CD4-positive, alpha-beta T cell treated with Interleukin-1 beta for 1 hour (primary cell): ENCODE data around the gene STAB1.
A peak's percentile ranks its signal among the peaks of the same experiment; 100 is the strongest.
"Not testable (repeated sequence)": the region's sequence is repeated elsewhere in the genome, so short reads cannot be mapped to it uniquely, and the experiment has no call there.

Source experiments
- DNase-seq, 2 donors: peaks; one replicate each; pipeline ENCODE4 v3.0.0-alpha.2; 2020 to 2022

Gene STAB1

DNA sequence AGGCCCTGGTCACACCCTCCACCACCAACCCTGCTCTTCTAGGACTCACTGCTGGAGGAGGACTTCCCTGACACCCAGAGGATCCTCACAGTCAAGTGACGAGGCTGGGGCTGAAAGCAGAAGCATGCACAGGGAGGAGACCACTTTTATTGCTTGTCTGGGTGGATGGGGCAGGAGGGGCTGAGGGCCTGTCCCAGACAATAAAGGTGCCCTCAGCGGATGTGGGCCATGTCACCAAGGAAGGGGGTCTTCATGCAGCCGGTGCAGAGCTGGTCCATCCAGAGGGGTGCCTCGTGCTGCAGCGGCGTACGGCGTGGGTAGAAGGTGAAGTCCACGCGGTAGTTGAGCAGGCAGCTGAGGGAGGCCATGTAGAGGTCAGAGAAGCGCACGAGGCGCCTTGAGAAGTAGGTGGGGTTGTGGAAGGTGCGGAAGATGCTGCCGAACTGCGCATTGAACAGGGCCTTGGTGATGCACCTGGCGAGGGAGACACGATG lies 29.2 kb downstream of the STAB1 start:
- DNase-seq = no peak

DNA sequence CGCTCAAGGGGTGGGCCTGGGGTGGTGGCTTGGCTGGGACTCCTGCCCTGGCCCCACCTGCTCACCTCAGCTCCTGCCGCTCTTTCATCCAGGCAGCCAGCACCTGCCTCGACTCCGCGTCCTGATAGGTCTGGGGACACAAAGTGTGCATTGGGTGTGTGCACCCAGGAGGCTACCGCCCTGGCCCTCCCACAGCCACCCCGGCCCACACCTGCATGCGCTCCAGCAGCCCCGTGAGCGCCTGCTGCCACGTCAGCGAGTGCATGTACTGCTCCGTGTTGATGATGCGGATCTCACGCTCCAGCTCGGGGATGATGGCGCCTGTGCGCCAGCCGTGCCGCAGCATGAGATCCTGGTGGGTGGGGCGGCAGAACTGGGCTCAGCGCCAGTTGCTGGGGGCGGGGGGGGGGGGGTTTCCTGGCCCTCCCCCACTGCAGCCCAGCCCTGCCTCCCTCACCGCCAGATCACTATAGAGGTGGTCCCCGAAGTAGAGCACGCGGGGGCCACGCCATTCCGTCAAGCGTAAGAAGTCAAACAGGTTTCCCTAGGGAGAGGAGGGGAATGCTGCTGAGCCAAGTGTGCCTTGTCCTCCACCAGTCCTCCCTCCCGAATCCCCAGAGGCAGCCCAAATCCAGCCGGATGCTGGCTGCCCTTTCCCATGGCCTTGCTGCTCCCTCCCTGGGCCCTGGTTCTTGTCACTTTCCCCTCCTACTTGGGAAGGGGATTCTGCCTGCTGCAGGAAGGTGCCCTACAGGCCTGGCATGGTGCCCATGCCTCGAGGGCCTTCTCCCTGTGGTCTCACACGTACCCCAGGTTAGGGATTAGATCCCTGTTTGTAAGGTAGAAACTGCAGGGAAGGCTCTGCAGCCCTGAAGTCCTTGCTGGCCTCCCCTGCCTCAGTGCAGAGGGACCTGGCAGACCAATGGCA lies 29.9 kb downstream of the STAB1 start:
- DNase-seq = no peak

DNA sequence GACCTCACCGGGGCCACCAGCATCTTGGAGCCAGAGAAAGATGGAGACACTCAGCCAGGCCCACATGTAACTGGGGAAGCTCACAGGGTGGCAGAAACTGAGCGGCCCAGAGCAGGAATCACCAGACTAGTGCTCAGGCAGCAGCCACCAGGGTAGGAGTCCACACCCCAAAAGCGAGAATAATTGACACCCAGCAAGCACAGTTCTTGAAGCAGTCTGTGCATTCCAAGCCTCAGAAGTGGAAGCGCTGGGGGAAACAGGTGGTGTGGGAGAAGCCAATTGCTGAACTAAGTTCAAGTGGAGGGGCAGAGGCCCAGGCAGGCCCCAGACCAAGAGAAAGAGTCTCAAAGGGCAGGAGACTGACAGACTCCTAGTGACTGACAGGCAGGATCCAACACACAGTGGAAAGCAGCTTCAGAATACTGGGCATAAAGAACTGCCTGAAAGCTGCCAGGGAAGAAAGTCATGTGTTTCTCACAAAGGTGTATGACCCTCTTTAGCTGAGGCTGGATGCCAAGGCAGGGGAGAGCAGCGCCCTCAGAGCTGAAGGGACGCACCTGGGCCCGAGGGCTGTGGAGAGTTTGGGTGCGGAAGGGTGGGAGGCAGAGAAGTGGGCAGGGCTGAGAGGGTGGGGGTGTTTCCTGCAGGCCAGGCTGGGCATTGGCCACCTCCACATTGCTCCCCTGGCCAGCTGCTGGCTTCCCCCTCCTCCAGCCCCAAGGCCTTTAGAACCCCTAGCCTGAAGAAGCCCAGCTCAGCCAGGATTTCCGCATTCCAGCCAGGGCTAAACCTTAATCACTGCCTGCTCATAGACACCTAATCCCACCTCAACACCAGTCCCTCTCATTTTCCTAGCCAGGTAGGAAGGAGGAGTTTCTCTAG lies 30.8 kb downstream of the STAB1 start:
- DNase-seq = no peak

DNA sequence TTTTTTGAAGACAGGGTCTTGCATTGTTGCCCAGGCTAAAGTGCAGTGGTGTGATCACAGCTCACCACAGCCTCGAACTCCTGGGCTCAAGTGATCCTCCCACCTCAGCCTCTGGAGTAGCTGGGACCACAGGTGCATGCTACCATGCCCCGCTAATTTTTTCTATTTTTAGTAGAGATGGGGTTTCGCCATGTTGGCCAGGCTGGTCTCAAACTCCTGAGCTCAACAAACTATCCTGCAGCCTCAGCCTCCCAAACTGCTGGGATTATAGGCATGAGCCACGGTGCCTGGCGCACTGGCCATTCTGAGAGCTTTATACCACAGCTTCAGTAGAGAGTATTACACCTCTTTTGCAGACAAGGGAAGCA lies 31.5 kb downstream of the STAB1 start:
- DNase-seq = not testable (repeated sequence)

DNA sequence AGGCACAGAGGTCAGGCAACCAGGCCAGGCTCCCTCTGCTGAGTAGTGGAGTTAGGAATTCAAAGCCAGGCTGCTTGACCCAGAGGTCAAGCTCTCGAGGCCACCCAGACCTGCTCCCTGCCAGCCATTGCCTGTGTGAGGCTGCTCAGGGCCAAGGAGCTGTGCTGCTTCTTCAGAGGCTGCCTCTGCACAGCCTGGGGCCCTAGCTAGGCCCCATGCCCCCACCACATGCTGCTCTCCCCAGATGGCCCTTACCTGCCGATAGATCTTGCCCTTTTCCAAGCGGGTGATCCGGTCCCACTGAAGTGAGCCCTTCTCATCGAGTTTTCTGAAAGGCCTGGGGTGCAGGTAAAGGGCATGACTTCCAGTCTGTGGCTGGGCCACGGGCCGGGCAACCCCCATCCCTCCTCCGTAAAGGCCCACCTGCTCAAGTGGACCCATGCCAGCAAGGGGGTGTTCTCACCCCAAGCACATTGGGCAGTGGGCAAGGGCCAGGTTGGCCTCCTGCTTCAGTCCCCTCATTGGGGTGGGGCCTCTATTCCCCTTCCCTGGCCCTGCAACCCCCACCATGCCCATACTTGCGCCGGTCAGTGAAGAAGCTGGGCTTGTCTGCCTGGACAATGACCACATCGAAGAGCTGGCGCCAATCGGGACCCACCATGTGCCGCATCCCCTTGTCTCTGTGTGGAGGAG lies 32.0 kb downstream of the STAB1 start:
- DNase-seq = no peak

DNA sequence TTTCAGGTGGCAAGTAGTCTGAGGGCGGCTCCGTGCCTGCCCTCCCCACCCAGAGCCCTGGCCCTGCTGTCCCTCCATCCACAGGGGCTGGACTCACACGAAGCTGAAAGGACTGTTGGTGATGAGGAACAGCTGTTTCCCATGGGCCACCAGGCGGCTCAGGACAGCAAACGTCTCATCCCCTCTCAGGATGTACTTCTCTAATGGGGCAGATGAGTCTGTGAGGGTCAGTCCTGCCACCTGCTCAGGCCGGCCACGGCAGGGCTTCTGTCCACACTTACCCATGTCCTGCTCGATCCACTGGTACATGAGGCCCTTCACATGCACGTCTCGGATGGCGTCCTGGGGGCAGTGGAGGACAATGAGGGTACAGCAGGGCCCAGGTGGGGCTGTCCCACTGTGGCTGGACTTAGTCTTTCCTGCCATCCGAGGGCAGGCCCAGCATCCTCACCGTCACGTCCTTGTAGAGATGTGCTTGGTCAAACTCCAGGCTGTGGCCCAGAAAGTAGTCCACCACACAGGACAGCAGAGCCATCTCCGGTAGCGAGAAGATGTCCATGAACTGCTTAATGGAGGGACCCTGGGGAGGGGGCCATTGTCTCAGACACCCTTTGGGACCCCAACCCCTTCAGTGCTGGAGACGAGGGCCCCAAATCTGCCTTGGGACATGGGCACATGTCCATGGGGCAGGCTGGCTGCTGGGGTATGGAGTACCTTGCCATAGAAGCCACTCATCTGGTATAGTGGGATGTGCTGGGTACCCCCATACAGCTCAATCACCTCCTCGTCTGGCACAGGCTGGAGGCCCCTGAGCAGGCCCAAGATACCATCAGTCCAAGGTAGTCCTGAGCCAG lies 32.8 kb downstream of the STAB1 start:
- DNase-seq = no peak

DNA sequence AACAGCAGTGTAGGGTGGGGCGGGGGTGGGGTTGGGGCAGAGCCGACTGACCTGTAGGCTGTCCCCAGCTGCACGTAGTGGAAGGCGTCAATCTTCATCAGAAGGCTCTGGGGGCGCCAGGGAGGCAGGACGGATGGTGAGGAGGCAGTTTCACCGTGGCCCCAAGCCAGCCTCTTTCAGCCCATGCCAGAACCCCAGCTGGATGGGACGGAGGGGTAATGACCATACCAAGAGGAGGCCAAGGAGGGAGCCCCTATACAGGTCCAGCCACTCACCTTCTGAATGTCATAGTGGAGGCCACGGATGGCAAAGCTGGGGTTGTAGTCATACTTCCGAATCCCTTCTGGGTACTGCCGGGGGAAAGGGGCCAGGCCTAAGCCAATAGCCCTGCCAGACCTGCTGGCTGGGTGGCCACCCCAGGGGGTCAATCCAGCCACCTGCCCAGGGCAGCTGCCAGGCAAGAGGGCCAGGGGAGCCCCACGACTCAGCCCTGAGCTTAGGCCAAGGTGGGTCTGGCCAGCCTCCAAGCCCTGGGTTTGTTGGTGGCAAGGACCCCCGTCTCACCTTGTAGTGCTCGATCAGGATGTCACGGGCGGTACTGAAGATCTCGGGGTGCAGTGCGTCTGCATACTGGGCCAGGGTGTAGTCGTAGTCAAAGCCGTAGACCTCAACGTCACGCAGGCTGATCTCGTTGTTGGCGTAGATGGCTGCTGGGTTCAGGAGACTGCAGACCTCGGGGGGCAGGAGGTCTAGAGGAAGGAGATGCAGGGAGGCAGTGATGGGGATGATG lies 33.6 kb downstream of the STAB1 start:
- no peak for DNase-seq

DNA sequence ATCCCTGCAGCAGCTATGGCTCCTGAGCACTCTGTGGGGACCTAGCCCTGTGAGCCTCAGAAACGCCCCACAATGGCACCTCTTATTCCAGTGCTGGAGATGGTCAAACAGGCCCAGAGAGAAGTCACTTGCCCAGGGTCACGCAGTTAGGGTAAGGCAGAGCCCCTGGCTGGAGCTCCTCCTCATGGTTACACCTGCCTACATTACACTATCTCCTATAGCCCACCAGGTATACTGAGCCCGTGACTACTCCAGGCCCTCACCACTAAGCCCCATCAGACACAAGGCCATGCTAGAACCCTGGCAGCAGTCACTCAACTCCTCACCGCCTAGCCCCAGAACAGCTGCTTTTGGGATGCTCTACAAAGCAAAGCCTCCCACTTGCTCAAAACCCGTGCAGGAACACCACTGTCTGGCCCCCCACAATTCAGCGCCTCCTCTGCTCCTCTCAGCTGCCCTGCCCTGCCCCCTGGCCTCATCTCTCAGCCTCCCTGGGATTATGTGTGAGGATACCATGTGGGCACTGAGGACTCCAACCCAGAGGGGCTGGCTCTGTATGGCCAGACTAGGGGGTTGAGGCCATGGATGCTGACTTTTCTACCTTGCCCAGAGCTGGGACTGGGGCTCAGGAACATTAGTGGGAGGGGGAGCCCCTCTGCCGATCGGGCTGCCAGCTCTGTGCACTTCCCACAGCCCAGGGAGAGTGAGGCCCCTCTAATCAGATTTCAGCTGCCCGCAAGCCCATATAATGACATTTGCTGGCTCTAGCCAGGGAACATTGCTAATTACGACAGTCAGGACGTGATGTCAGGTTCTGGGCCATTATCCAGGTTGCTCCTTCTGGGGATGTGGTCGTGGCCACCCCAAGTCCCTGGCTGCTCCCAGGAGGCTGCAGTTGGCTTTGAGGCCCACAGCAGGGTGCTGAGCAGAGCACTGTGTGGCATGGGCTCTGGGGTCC lies 34.5 kb downstream of the STAB1 start:
- no peak for DNase-seq

DNA sequence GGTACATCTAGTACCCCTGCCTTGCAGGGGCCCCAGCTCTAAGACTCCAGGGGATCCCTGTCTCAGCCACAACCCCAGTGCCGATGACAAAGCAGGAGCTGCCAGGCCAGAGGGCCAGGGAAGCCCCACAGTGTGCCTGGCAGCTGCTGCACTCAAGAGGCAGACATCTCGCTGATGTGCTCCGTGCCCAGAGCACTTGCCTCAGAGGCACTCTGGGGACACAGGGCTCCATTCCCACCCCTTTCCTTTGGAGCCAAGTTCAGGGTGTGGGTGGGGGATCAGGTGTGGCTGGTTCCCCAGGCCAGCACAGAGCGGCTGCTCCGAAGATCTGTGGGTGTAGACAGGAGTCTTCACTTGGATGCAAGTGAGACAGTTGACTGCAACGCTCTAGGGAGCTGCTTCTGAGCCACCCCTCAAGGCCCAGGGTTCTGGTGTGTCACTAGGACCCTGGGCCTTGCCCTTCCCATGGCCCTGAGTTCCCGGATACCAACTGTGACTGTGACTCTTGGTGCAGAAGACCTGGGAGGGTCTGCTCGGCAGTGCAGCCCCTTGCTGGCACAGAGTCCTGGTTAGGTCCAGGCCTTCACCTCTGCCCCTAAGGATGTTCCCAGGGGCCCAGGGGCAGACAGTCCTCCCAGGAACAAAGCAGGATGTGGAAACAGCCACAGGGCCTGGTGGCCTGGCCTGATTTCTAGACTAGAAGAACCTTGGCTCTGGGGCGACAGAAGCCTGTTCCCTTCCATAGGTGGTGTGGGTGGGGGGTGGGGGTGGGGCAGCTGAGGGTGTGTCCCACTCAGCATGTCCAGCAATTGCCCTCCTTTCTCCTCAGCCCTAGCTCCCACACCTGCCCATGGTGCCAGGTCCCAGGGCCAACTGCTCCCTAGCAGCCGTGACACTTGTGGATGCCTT lies 36.0 kb downstream of the STAB1 start:
- no peak for DNase-seq

DNA sequence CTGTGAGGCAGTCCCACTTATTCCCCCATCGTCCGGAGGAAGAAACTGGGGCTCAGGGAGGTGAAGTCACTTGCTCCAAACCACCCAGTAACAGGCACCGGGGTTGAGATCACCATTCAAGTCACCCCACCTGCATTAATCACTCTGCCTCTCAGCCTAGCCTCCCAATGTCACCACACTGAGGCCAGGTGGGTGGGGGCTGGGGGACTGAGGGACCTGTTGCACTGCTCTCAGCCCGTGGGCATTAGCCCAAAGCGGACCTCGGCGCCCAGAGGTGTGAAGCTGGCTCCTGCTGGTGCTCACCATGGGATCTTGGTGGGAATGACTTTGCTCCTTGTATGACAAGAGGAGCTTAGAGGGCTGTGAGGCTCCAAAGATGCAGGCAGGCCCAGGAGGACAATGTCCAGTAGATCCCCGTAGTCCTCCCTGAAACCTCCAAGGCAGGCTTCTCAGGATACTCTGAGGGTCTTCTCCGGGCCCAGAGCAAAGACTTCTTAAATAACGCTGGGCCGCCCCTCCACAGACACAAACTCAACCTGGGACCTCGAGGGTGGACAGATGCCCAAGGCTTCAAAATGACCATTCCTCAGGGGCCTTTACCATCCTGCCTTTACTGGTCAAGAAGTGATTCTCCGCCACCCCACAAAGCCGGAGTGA lies 36.9 kb downstream of the STAB1 start:
- no peak for DNase-seq

DNA sequence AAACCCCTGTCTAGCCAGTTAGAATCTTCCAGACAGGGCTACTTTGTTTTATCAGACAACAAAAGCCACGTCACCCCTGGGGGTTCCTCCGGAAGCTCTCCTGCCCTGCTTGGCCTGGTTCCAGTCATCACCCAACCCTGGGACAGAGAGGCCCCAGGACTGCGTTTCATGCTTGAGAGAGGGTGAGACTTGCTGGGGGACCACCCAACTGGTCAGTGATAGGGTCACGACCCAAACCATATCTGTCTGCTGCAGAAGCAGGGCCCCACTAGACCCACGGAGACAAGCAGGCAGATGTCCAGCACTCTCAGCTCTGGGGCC lies 37.3 kb downstream of the STAB1 start:
- peak; percentile 19 to 49 for DNase-seq

DNA sequence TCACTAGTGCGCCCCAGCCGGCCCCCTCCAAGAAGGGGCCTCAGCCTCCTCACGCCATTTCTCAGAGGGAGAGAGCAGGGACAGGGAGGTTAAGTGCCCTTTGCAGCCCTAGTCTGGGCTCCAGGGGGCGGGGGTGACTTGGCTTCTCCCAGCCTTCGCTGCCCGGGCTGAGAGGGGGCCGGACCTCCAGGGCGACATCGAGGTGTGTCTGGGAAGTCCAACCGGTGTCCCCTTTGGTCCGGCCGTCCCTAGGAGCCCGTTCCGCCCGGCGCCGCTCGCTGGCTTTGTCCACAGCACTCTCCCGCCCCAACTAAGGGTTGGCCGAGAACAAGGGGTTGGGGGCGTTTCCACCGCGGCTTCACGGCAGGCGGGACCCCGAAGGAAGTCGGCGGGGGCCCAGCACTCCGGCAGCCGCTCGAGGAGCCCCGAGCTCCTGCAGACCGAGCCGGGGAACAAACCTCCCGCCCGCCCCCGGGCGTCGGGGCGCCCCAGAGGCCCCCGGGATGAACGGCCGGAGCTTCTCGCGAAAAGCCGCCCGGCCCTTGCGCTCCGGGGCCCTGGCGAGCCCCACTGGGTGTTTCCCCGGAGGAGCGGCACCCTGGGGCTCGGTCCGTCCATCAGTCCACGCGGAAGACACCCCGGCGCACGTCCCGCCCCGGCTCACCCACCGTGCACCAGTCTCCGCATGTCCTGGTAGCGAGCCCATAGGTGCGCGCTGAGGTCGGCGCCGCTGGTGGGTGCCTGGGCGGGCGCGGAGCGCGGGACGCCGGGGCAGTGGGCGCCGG lies 37.9 kb downstream of the STAB1 start:
- DNase-seq = peak; percentile 7 to 15

DNA sequence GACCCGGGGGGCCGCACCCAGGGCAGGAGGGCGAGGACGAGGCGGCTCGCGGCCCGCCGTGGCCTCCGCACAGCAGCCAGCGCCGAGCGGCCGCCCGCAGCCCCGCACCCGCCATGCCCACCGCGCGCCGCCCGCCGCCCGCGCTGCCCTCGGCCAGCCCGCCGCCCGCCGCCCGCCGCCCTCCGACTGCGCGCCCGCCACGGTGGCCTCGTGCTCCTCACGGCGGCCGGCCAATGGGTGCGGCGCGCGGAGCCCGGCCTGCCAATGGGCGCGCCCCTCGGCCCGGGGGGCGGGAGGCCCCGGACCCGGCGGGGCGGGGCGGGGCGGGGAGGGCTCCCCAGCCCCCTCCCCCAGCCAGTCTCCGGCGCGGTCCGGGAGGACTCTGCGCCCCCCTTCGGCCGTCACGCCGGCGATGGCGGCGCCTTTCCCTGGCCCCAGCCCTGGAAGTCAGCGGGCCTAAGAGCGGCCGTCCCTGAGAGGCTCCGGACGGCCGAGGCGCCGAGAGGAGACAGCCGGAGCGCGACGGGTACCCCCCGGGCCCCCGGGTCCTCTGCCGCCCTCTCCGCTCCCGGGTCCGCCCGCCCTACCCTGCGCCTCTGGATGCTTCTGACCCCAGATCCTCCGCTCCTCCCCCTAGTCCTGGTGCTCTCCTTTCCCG lies 38.6 kb downstream of the STAB1 start, which contains the start of gene NT5DC2:
Gene NT5DC2 (minus strand): TSS at position 235 of the 658 bp plus-strand sequence. CDS start 120 bp downstream, at position 115.
- peak; percentile 71 to 76 for DNase-seq

DNA sequence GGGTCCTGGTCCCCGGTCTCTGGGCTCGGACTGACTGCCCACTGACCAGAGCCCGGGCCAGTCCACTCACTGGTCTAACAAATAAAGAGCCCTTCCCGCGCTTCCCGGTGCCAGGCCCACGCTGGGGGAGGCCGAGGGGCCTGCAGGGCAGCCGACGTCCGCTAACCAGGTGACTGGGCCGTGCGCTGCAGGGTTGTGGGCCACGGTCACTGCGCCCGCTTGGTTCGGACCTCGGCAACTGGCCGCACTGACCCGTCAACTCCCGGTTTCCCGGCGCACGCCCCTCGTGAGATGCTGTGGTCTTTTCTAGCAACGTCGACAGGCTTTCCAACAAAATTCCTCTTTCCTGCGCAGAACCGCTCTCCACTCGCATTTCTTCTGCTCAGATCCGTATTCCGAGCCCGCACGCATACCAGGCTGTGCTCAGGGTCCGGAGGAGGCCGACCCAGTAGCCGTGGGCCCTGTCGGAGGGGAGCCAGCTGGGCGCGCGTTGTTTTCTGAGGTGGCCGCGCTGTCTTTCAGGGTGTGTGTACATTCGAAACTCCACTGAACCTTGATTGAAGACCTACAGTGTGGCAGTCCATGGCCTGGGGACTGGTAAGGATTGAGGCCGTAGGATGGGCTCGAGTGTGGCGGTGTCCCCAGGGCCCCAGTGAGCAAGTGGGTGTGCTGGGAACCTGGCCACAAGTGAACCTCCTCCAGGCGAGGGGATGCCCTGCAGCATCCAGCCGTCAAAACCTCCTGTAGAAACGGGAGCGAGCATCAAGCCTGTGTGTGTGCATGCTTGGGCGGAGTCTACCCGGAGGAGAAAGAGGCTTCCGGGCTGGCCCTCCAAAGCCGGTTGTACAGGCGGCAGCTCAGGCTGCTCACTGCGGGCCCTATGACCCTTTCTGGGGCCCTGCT lies 39.4 kb downstream of the STAB1 start:
- DNase-seq = no peak

DNA sequence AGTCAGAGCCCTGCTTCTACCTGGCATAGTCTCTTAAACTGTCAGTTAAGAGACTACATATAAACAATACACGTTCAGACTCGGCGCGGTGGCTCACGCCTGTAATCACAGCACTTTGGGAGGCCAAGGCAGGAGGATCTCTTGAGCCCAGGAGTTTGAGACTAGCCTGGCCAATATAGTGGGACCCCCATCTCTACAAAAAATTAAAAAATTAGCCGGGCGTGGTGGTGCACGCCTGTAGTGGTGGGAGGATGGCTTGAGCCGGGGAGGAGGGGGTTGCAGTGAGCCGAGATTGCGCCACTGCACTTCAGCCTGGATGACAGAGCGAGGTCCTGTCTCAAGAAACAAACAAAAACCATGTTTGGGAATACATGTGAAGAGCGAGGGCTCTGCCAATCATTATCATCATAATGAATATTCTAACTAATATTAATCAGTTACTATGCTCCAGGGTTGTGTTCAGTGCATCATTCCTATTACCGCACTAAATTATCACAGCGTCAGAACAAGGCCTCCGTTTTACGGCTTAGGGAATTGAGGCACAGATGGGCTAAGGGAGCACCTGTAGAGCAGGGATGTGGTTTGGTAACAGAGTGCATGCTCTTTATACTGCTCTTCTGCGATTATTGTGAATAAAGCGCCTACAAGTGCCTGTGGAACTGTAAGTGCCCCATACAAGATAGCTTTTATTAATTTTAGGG lies 40.4 kb downstream of the STAB1 start:
- no peak for DNase-seq

DNA sequence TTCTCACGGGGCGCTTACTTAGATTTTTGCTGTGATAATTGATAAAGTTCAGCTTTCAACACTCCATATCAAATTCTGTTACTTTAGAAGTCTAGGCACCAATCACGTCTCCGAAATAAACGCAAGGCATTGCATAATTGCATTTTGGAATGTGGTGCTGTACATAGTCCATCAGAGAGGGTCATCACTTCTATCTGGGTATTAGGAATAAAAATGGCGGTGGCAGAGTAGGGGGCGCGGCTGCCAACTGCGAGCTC lies 40.9 kb downstream of the STAB1 start:
- no peak for DNase-seq
